Calu3 (cell line): Measurements from ENCODE around the gene NPY4R2. TPM values are rescaled to one million over a fixed set of nuclear protein-coding genes. Genes with fewer than 3 reads are reported as not detected.

ENCODE experiments used
- total RNA-seq: library from RNA; stranded (reverse); gene quantifications from 2 replicates; pipeline ENCODE4 v1.2.3, GENCODE V29; 2022

The NPY4R2 gene
- total RNA-seq, 1 experiment from 2014 or later: not detected

Other genes with a start within 250 kb of the NPY4R2 start
- 0.21 and 0.24 TPM in 2 replicates for gene SYT15B, start 155.1 kb upstream of the NPY4R2 start, total RNA-seq
- gene FAM25C, start 81.1 kb downstream of the NPY4R2 start, total RNA-seq: not detected in 2 replicates